Esophagus muscularis mucosa (tissue), 4 donors: ENCODE results near the gene L3MBTL1. TPM values are rescaled to one million over a fixed set of nuclear protein-coding genes. Genes with fewer than 3 reads are reported as not detected.
"Not testable (repeated sequence)": the region's sequence is repeated elsewhere in the genome, so short reads cannot be mapped to it uniquely, and the experiment has no call there.

Source experiments
- DNase-seq: peaks from one replicate; pipeline ENCODE4 v3.0.0-alpha.2; 2017; ENCODE audit errors: extremely low spot score
- H3K27ac ChIP-seq, 4 donors: fragments of 200-600 bp; sonication (generic); replicated peaks in 1 of 4; 1 replicate in 3 of 4; 2 replicates in 1 of 4; pipeline ENCODE4 v1.5.1; 2016 to 2019; ENCODE audit warnings: mild to moderate bottlenecking in 1 of 4
- H3K27me3 ChIP-seq, 4 donors: fragments of 200-600 bp; sonication (generic); one replicate each; pipeline versions ENCODE4 v1.5.1 to v1.6.0; 2016 to 2019
- H3K36me3 ChIP-seq, 4 donors: fragments of 200-600 bp; sonication (generic); one replicate each; pipeline ENCODE4 v1.5.1; 2016 to 2019
- H3K4me1 ChIP-seq, 4 donors: fragments of 200-600 bp; sonication (generic); one replicate each; pipeline ENCODE4 v1.5.1; 2016 to 2019
- H3K4me3 ChIP-seq, 4 donors: fragments of 200-600 bp; sonication (generic); 1 replicate in 2 of 4; 2 replicates in 2 of 4; pipeline ENCODE4 v1.5.1; 2016 to 2019; ENCODE audit warnings: mild to moderate bottlenecking in 4 of 4, moderate library complexity in 1 of 4
- H3K9me3 ChIP-seq, 4 donors: fragments of 200-600 bp; sonication (generic); 1 replicate in 3 of 4; 2 replicates in 1 of 4; pipeline ENCODE4 v1.5.1; 2016 to 2019
- CTCF ChIP-seq, 3 experiments: fragments of 200-600 bp in 2 of 3; fragments of 450-650 bp in 1 of 3; sonication (generic) in 2 of 3; IDR thresholded peaks; one replicate each; pipeline ENCODE4 v1.5.1; 2017 to 2019; ENCODE audit warnings: antibody characterized with exemption in 3 of 3, mild to moderate bottlenecking in 2 of 3, moderate library complexity in 1 of 3
- EP300 ChIP-seq: sonication (generic); formaldehyde crosslinking; IDR thresholded peaks from one replicate; pipeline ENCODE4 v1.6.1; 2017; ENCODE audit warnings: antibody characterized with exemption
- POLR2A ChIP-seq: fragments of 450-650 bp; IDR thresholded peaks from one replicate; pipeline ENCODE4 v1.6.1; 2017; ENCODE audit warnings: antibody characterized with exemption, moderate library complexity, mild to moderate bottlenecking, low read depth
- POLR2AphosphoS5 ChIP-seq, 2 donors: sonication (generic); formaldehyde crosslinking; IDR thresholded peaks; one replicate each; pipeline ENCODE4 v1.6.1; 2017; ENCODE audit warnings: antibody characterized with exemption in 2 of 2
- WGBS: methylation state at CpG from one replicate; pipeline ENCODE4 v1.1.5; 2018; 5-methylcytosine and 5-hydroxymethylcytosine counted together
- intact Hi-C: fragments of 100-400 bp; cut with DNase I; formaldehyde crosslinking; loops from one replicate; pipeline ENCODE4 v1.15.1; 2023
- total RNA-seq, 4 donors: library from RNA; depleted of rRNA; stranded (reverse); fragments of >200 nt; gene quantifications; one replicate each; pipeline versions ENCODE4 v1.1.0 to v1.2.1, GENCODE V29; 2016

Gene L3MBTL1
- total RNA-seq, 4 donors from 2014 or later, result 5.6 to 19.5 (median 8.5) TPM

GRCh38 chr20:43583133-43583864, 75.8 kb downstream of the L3MBTL1 start:
- no peak for DNase-seq
- H3K4me1 ChIP-seq, result no peaks in the 10 kb centered on the region
- H3K9me3 ChIP-seq, result no peaks in the 10 kb centered on the region
- TF ChIP-seq EP300 (no peak), POLR2AphosphoS5 (IDR thresholded peaks at IDR 0.05) (no peak), CTCF (IDR thresholded peaks at IDR 0.05) (no peak), POLR2A (no peak)
- no peaks in the 10 kb centered on the region for H3K36me3 ChIP-seq
- no peak overlapping the region for H3K4me3 ChIP-seq
- H3K27me3 ChIP-seq, result no peaks in the 10 kb centered on the region
- H3K27ac ChIP-seq, result no peak overlapping the region
- 90% methylated on average over 7 of the region's 7 CpGs for WGBS
- intact Hi-C loops, result loop anchor here (10.0 kb wide), 1 partner anchor 128 kb away; the partner anchor contains the start of gene SRSF6

- Histone ChIP-seq H3K36me3 (no peaks in the 10 kb centered on the region), H3K4me1 (no peaks in the 10 kb centered on the region), H3K27ac (no peak overlapping the region), H3K27me3 (no peaks in the 10 kb centered on the region), H3K9me3 (no peaks in the 10 kb centered on the region), H3K4me3 (no peak overlapping the region)
- intact Hi-C loops, result loop anchor here (10.0 kb wide), 1 partner anchor 129 kb away; the partner anchor contains the start of gene SRSF6
- DNase-seq, result no peak
- TF ChIP-seq POLR2AphosphoS5 (IDR thresholded peaks at IDR 0.05), result no peak
- no peak for TF ChIP-seq EP300
- no peak for TF ChIP-seq POLR2A
- TF ChIP-seq CTCF (IDR thresholded peaks at IDR 0.05), result no peak
- 20% methylated on average over 2 of the region's 2 CpGs for WGBS
Observed at GRCh38 chr20:43583982-43584432, 76.5 kb downstream of the L3MBTL1 start.

GRCh38 chr20:43584448-43585136, 77.1 kb downstream of the L3MBTL1 start:
- intact Hi-C loops, result loop anchor here (10.0 kb wide), 1 partner anchor 130 kb away; the partner anchor contains the start of gene SRSF6
- Histone ChIP-seq H3K9me3 (no peaks in the 10 kb centered on the region), H3K4me1 (peaks cover 0 to 3% (median under 1%) of the 10 kb centered on the region in 4 donors), H3K27ac (no peak overlapping the region), H3K36me3 (no peaks in the 10 kb centered on the region), H3K27me3 (no peaks in the 10 kb centered on the region), H3K4me3 (no peak overlapping the region)
- no peak for DNase-seq
- WGBS, result 63% methylated on average over 7 of the region's 7 CpGs
- TF ChIP-seq CTCF (IDR thresholded peaks at IDR 0.05) (no peak), POLR2AphosphoS5 (IDR thresholded peaks at IDR 0.05) (no peak), POLR2A (no peak), EP300 (no peak)

GRCh38 chr20:43586641-43587040, 79.1 kb downstream of the L3MBTL1 start:
- H3K4me1 ChIP-seq, result peaks cover 10 to 16% (median 13%) of the 10 kb centered on the region in 4 donors
- no peaks in the 10 kb centered on the region for H3K36me3 ChIP-seq
- no peaks in the 10 kb centered on the region for H3K9me3 ChIP-seq
- H3K4me3 ChIP-seq, result no peak overlapping the region
- intact Hi-C loops, result loop anchor here (10.0 kb wide), 1 partner anchor 132 kb away; the partner anchor contains the start of gene SRSF6
- no peak overlapping the region for H3K27ac ChIP-seq
- 89% methylated on average over 8 of the region's 8 CpGs for WGBS
- no peaks in the 10 kb centered on the region for H3K27me3 ChIP-seq
- no peak for TF ChIP-seq POLR2A
- TF ChIP-seq CTCF (IDR thresholded peaks at IDR 0.05), result no peak
- TF ChIP-seq EP300, result no peak
- no peak for TF ChIP-seq POLR2AphosphoS5 (IDR thresholded peaks at IDR 0.05)
- no peak for DNase-seq

GRCh38 chr20:43588526-43588925, 81.0 kb downstream of the L3MBTL1 start:
- not testable (repeated sequence) for H3K27ac ChIP-seq, DNase-seq, H3K4me3 ChIP-seq, H3K9me3 ChIP-seq, H3K27me3 ChIP-seq, H3K36me3 ChIP-seq
- intact Hi-C loops, result loop anchor here (10.0 kb wide), 1 partner anchor 134 kb away; the partner anchor contains the start of gene SRSF6
- WGBS, result 95% methylated on average over 10 of the region's 10 CpGs
- H3K4me1 ChIP-seq, result peaks cover 14 to 25% (median 22%) of the 10 kb centered on the region in 4 donors
